ENCODE data around the gene KCNH4.

DNA sequence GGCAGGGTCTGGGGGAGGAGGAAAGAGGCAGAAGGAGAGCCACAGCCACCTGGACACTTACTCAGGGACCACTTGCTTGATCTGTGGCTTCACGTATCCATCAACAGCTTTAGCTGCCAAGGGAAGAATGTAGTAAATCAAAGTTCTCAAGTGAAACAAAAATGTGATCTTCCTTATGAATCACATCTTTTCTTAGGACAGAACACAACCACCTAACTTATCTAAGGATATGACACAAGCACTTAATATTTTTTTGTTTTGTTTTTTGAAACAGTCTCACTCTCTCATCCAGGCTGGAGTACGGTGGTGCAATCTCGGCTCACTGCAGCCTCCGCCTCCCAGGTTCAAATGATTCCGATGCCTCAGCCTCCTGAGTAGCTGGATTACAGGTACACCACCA lies 21.8 kb upstream of the KCNH4 start:
- TF ChIP-seq, protein P1, sequence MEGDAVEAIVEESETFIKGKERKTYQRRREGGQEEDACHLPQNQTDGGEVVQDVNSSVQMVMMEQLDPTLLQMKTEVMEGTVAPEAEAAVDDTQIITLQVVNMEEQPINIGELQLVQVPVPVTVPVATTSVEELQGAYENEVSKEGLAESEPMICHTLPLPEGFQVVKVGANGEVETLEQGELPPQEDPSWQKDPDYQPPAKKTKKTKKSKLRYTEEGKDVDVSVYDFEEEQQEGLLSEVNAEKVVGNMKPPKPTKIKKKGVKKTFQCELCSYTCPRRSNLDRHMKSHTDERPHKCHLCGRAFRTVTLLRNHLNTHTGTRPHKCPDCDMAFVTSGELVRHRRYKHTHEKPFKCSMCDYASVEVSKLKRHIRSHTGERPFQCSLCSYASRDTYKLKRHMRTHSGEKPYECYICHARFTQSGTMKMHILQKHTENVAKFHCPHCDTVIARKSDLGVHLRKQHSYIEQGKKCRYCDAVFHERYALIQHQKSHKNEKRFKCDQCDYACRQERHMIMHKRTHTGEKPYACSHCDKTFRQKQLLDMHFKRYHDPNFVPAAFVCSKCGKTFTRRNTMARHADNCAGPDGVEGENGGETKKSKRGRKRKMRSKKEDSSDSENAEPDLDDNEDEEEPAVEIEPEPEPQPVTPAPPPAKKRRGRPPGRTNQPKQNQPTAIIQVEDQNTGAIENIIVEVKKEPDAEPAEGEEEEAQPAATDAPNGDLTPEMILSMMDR (IDR thresholded peaks at IDR 0.05; ENCODE audit: poor library complexity): no peak
- no peak for TF ChIP-seq EZH2phosphoT487 (IDR thresholded peaks at IDR 0.05; ENCODE audit: low read depth, severe bottlenecking, unreplicated experiment)
